BLaER1 (cell line): Measurements from ENCODE around the gene HOXC4.
"Not testable (repeated sequence)": the region's sequence is repeated elsewhere in the genome, so short reads cannot be mapped to it uniquely, and the experiment has no call there.

Source experiments
- H3K27ac ChIP-seq: shearing (Covaris generic); formaldehyde crosslinking; 2 replicates; pipeline ENCODE4 v1.8.1; 2022
- H3K27me3 ChIP-seq: shearing (Covaris generic); formaldehyde crosslinking; 2 replicates; pipeline ENCODE4 v1.8.1; 2022
- H3K36me3 ChIP-seq: shearing (Covaris generic); formaldehyde crosslinking; 2 replicates; pipeline ENCODE4 v1.8.1; 2022
- H3K4me1 ChIP-seq: shearing (Covaris generic); formaldehyde crosslinking; 2 replicates; pipeline ENCODE4 v1.8.1; 2022
- H3K4me2 ChIP-seq: shearing (Covaris generic); formaldehyde crosslinking; 2 replicates; pipeline ENCODE4 v1.8.1; 2022
- H3K4me3 ChIP-seq: shearing (Covaris generic); formaldehyde crosslinking; 2 replicates; pipeline ENCODE4 v1.8.1; 2022
- H3K9ac ChIP-seq: shearing (Covaris generic); formaldehyde crosslinking; 2 replicates; pipeline ENCODE4 v1.8.1; 2022
- H3K9me3 ChIP-seq: shearing (Covaris generic); formaldehyde crosslinking; 2 replicates; pipeline ENCODE4 v1.8.1; 2022
- H4K20me1 ChIP-seq: shearing (Covaris generic); formaldehyde crosslinking; 2 replicates; pipeline ENCODE4 v1.8.1; 2022
- Cebpa-rat ChIP-seq: shearing (Covaris generic); IDR thresholded peaks from 2 replicates; pipeline ENCODE4 v1.8.1; 2022

The HOXC4 gene

DNA sequence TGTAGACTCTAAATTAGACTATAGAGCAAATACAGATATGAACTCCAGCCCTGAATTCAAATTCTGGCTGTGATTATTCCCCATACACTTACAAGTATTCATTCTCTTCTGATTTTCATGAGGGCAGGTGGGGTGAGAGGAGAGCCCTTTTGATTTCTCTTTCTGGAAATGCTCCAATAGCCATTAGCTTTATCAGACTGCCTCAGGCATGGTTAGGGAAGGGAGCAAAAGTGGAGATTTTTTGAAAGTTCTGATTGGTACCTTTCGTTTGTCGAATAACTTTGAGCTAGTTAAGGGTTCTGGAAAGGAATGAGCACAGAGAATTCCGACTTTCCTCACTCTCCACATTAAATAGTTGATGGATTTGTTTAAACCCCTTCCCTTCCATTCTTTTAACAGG, 13.0 kb upstream of the HOXC4 start:
- Histone ChIP-seq H3K9me3 (peaks cover 5% of the 10 kb centered on the region; the same call in 1 of the 2 replicates), H3K27ac (no peak overlapping the region), H3K9ac (no peak overlapping the region), H3K27me3 (peaks cover 100% of the 10 kb centered on the region), H3K4me2 (no peak overlapping the region), H3K36me3 (no peaks in the 10 kb centered on the region), H3K4me1 (peaks cover 10% of the 10 kb centered on the region), H3K4me3 (no peak overlapping the region), H4K20me1 (peaks cover 81% of the 10 kb centered on the region)
- TF ChIP-seq Cebpa-rat: no peak

DNA sequence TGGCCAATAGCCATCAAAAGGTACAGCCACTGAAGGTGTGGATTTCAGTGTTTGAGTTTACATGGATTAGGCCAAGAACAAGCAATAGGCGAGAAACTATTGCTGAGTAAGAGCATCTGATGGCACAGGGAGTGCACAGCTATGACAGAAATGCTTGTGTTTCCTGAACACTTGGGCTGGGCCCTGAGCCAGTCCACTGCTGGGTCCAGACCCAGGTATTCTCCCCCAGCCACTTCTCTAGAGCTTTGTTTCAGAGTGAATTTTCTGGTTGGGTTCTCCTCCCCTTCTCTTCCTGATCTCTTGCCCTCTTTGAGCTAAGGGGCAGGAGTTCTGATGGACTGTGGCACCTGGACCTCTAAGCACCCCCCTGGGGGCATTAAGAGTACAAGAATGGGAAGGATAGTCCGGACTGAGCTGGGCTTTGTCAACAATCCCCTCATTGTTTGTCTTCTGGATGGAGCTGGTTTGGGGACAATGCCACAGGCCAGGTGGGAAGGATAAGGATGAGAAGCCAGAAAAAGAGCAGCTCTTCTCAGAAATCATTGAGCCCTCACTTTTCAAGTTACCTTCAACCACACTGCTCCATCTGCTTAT, 12.4 kb upstream of the HOXC4 start:
- Histone ChIP-seq H3K4me3 (no peak overlapping the region), H4K20me1 (peaks cover 81% of the 10 kb centered on the region), H3K9me3 (peaks cover 5% of the 10 kb centered on the region; the same call in 1 of the 2 replicates), H3K9ac (no peak overlapping the region), H3K4me1 (peaks cover 10% of the 10 kb centered on the region), H3K27me3 (peaks cover 100% of the 10 kb centered on the region), H3K36me3 (no peaks in the 10 kb centered on the region), H3K27ac (no peak overlapping the region), H3K4me2 (no peak overlapping the region)
- TF ChIP-seq Cebpa-rat: no peak

DNA sequence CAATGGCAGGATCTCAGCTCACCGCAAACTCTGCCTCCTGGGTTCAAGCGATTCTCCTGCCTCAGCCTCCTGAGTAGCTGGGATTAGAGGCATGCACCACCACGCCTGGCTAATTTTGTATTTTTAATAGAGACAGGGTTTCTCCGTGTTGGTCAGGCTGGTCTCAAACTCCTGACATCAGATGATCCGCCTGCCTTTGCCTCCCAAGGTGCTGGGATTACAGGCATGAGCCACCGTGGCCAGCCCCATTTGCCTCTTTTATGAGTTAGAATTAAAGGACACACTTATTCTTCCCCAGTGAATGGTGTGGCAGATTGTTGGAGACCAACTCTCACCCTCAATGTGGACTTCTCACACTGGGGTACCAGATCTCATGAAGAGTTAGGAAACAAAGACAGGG, 11.6 kb upstream of the HOXC4 start:
- H3K27ac ChIP-seq, H3K4me1 ChIP-seq, H3K36me3 ChIP-seq, H3K4me3 ChIP-seq, H3K4me2 ChIP-seq, H3K9me3 ChIP-seq, H3K9ac ChIP-seq: not testable (repeated sequence)
- Histone ChIP-seq H3K27me3 (peaks cover 100% of the 10 kb centered on the region), H4K20me1 (peaks cover 79% of the 10 kb centered on the region)

DNA sequence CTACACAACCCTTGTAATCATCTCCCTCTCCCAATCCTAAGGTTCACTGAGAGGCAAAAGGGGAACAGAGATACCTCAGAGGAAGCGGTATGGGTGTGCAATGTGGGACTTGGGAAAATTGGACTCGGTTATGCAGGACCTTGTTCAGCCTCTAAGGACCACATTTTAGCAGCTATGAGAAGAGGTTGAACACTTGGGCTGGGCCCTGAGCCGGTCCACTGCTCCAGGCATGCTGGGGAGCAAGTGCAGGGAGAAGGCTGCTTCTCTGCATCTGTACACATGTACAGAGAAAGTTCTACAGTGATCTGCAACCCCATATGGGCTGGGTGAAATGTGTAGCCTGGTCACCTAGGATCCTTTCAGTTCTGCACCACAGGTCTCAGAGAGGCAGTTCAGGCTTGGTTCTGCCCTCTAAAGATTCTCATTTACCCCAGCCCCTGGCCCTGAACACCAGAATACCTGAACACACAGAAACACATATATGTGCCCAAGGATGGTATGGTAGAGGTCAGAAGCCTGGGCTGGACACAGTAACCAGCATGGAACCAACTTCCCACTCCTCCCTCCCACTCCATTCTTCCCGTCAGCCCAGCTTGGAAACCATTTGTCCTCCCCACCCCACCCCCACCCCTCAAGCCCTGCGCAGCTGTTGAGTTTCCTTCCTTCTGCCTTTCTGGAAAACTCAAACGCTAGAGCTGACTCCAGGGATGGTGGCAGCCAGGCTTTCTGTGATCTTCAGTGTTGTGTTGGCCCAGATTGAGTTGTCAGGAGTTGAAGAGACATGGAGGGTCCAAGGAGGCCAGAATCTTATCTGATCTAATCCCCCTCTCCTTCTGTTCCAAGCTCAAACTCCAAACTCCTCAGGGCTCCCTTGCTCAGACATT, 10.4 kb upstream of the HOXC4 start:
- H3K27ac ChIP-seq: no peak overlapping the region
- H4K20me1 ChIP-seq: peaks cover 79% of the 10 kb centered on the region
- no peak overlapping the region for H3K9ac ChIP-seq
- peaks cover 21% of the 10 kb centered on the region for H3K9me3 ChIP-seq
- no peaks in the 10 kb centered on the region for H3K36me3 ChIP-seq
- no peak overlapping the region for H3K4me2 ChIP-seq
- no peak overlapping the region for H3K4me3 ChIP-seq
- H3K27me3 ChIP-seq: peaks cover 100% of the 10 kb centered on the region
- H3K4me1 ChIP-seq: no peaks in the 10 kb centered on the region
- TF ChIP-seq Cebpa-rat: no peak

DNA sequence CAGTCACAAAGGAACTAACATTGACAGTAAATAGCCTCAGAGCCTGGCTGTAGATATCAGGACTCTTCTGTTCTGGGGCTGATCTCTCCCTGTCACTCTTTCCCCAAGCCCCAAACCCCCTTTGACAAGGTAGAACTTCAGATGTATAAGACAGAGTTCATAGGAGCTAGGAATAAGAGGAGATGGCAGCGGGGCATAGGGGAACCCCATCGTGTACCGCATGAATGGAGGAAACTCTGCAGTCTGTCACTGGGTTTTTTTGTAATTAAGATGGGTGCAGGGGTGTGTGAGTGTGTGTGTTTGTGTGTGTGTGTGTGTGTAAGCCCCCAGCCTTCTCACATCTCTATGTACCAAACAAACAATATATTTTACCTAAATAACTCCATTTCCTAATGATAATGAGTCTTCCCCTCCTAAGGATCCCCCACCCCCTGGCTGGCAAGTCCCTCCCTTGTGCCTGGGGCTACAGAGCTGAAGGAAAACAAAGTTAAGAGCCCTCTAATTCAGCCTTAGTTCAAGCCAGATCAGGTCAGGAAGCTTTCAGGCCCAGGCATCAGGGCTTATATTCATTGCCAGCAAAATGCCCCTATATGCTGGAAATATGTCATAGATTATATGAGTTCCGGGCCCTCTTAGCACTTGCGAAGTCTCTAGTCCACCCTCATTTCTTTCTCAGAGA, 9.1 kb upstream of the HOXC4 start:
- H3K4me2 ChIP-seq: no peak overlapping the region
- peaks cover 24% of the 10 kb centered on the region for H3K9me3 ChIP-seq
- H3K4me3 ChIP-seq: no peak overlapping the region
- no peak overlapping the region for H3K27ac ChIP-seq
- TF ChIP-seq Cebpa-rat: no peak
- H3K4me1 ChIP-seq: no peaks in the 10 kb centered on the region
- peaks cover 79% of the 10 kb centered on the region for H4K20me1 ChIP-seq
- no peak overlapping the region for H3K9ac ChIP-seq
- no peaks in the 10 kb centered on the region for H3K36me3 ChIP-seq
- H3K27me3 ChIP-seq: peaks cover 100% of the 10 kb centered on the region

DNA sequence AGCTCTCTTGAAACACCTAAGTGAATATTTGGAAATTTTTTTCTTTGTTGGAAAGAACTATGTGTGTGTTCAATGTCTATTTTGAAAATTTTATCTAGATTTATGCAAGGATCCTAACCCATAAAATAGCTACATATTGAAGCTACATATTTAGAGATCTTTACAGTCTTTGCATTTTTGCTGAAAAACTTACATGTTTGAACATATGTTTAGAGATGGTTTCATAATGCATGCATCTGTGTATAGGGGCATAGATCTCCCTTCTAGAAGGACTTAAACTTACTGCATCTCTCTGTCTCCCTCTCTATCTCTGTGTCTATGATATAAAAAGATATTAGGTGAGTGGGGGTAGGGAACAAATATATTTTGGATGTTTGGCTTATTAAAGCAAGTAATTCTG, 8.2 kb upstream of the HOXC4 start:
- no peak overlapping the region for H3K4me3 ChIP-seq
- no peaks in the 10 kb centered on the region for H3K36me3 ChIP-seq
- H3K9ac ChIP-seq: no peak overlapping the region
- TF ChIP-seq Cebpa-rat: no peak
- peaks cover 19% of the 10 kb centered on the region for H3K9me3 ChIP-seq
- no peak overlapping the region for H3K4me2 ChIP-seq
- peaks cover 100% of the 10 kb centered on the region for H3K27me3 ChIP-seq
- no peaks in the 10 kb centered on the region for H3K4me1 ChIP-seq
- no peak overlapping the region for H3K27ac ChIP-seq
- H4K20me1 ChIP-seq: peaks cover 82% of the 10 kb centered on the region

DNA sequence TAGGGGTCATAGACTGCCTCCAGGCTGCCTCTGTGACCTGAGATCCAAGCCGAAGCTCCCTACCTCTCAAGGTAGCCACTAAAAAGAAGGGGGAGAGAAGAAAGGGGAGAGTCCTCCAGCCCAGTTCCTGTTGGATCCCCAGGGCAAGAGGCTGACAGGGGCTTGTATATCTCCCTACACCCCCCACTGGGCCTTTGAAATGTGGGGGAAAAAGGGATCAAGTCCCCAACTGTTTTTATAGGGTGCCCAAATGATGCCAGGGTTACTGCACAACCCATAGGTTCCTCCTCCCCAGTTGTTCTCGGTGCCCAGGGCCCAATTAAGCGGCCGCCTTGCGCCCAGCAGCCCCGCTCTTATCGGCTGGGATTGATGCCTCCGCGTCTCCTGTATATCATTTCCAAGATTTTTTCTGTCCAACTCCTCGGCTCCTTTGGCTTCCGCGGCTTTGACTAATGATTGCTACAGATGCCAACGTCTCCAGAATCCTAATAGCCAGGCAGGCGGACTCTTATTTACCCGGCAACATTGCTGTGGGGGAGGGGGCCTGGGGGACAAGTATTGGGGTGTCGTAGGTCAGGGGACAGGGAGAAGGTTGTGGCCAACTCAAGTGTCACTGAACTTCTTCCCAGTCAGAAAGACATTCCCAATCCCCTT, 7.6 kb upstream of the HOXC4 start:
- H3K36me3 ChIP-seq: no peaks in the 10 kb centered on the region
- H3K9ac ChIP-seq: no peak overlapping the region
- peaks cover 100% of the 10 kb centered on the region for H3K27me3 ChIP-seq
- H4K20me1 ChIP-seq: peaks cover 83% of the 10 kb centered on the region
- H3K9me3 ChIP-seq: peaks cover 19% of the 10 kb centered on the region
- H3K4me3 ChIP-seq: no peak overlapping the region
- no peaks in the 10 kb centered on the region for H3K4me1 ChIP-seq
- H3K27ac ChIP-seq: no peak overlapping the region
- H3K4me2 ChIP-seq: no peak overlapping the region
- no peak for TF ChIP-seq Cebpa-rat

DNA sequence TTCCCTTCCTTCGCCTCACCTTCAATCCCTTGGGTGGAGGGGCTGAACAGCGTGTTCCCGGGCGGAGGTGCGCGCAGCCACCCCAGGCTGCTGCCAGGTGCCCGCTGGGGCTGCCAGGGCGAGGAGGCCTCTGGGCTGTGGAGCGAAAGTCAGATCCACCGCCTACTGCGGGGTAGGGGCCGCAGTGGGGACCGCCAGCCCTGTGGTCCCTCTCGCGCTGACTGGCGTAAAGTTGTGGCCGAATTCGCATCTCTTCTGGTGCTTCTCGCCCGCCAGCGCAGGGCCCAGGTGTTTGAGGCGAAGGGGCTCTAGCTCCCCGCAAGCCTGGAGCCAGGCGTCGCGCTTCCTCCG, 6.9 kb upstream of the HOXC4 start:
- no peak for TF ChIP-seq Cebpa-rat
- H3K4me2 ChIP-seq: no peak overlapping the region
- H3K27me3 ChIP-seq: peaks cover 100% of the 10 kb centered on the region
- H3K36me3 ChIP-seq: no peaks in the 10 kb centered on the region
- peaks cover 19% of the 10 kb centered on the region for H3K9me3 ChIP-seq
- H3K4me1 ChIP-seq: no peaks in the 10 kb centered on the region
- H4K20me1 ChIP-seq: peaks cover 83% of the 10 kb centered on the region
- H3K27ac ChIP-seq: no peak overlapping the region
- no peak overlapping the region for H3K9ac ChIP-seq
- H3K4me3 ChIP-seq: no peak overlapping the region

DNA sequence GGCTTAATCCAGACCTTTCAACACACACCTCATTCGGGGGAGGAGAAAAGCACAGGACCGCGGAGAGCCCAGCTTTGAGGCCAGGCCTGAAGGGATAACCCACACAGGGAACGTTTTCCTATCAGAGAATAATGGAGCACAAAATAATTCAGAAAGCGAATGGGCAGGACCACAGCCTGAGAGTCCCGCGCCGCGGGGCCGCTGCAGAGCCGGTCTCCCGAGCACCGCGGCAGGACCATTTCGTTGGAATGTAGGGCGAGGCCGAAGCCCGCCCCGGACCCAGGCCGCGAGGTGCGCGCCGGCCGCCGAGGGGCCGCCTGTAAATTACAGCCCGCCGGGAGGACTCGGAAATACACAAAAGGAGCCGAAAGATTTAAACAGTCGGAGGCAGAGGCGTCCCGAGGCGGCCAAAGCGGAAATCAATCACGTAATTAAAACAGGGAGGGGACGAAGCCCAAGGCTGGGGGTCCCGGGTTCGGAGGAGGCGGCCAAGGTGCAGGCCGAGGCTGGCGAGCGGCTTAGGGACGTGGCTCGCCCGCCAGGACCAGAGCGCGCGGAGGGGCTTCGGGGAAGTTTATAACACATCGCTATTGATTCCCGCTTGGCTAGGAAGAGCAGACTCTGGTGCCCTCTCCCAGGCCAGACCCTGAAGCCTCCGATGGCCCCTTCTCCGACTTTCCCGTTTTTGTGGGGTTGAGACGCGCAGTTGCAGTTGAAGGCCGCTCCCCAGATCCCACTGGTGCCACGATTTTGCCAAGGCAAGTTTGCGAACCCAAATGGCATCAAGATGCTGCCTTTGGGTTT, 6.3 kb upstream of the HOXC4 start:
- Histone ChIP-seq H3K4me3 (no peak overlapping the region), H3K9me3 (peaks cover 24% of the 10 kb centered on the region), H3K27me3 (peaks cover 100% of the 10 kb centered on the region), H3K4me2 (no peak overlapping the region), H3K27ac (no peak overlapping the region), H4K20me1 (peaks cover 84% of the 10 kb centered on the region), H3K36me3 (no peaks in the 10 kb centered on the region), H3K4me1 (no peaks in the 10 kb centered on the region), H3K9ac (no peak overlapping the region)
- TF ChIP-seq Cebpa-rat: no peak
